HepG2 (cell line): ENCODE data around the gene RAB36. TPM values are rescaled to one million over a fixed set of nuclear protein-coding genes. Genes with fewer than 3 reads are reported as not detected.
A peak's percentile ranks its signal among the peaks of the same experiment; 100 is the strongest.

ENCODE experiments used
- CHD4 ChIP-seq: fragments of 200-600 bp; sonication (generic); IDR thresholded peaks from 2 replicates; pipeline ENCODE4 v1.7.0; 2017; ENCODE audit warnings: mild to moderate bottlenecking, low read length, borderline replicate concordance
- DMAP1 ChIP-seq: IDR thresholded peaks from 2 replicates; pipeline ENCODE4 v1.6.1; 2016
- KDM1A ChIP-seq: IDR thresholded peaks from 2 replicates; pipeline ENCODE4 v1.6.1; 2016; ENCODE audit warnings: missing compliant biosample characterization
- KDM2A ChIP-seq: sonication (generic); formaldehyde crosslinking; IDR thresholded peaks from 2 replicates; pipeline ENCODE4 v1.4.0; 2020; ENCODE audit warnings: low read depth, missing genetic modification reagents, borderline replicate concordance
- MAF1 ChIP-seq: sonication (generic); formaldehyde crosslinking; IDR thresholded peaks from 2 replicates; pipeline ENCODE4 v1.5.0; 2020; ENCODE audit warnings: missing genetic modification reagents, borderline replicate concordance
- MTA3 ChIP-seq: sonication (generic); formaldehyde crosslinking; IDR thresholded peaks from 2 replicates; pipeline ENCODE4 v1.4.0; 2020; ENCODE audit warnings: missing genetic modification reagents
- POGZ ChIP-seq: sonication (generic); formaldehyde crosslinking; IDR thresholded peaks from 2 replicates; pipeline ENCODE4 v1.4.0; 2020; ENCODE audit warnings: mild to moderate bottlenecking, missing genetic modification reagents
- PRMT3 ChIP-seq: sonication (generic); formaldehyde crosslinking; IDR thresholded peaks from 2 replicates; pipeline ENCODE4 v1.8.1; 2022; ENCODE audit warnings: low read depth, mild to moderate bottlenecking, moderate library complexity, missing genetic modification reagents, borderline replicate concordance
- REPIN1 ChIP-seq: sonication (generic); formaldehyde crosslinking; IDR thresholded peaks from 2 replicates; pipeline ENCODE4 v1.8.0; 2022; ENCODE audit warnings: missing genetic modification reagents, low read depth, mild to moderate bottlenecking, borderline replicate concordance
- RFX5 ChIP-seq: IDR thresholded peaks from 2 replicates; pipeline ENCODE4 v1.6.1; 2011; ENCODE audit warnings: low read depth, low read length, improper control_type of control experiment
- SRSF4 ChIP-seq: fragments of 200-400 bp; formaldehyde crosslinking; IDR thresholded peaks from one replicate; pipeline ENCODE4 v1.6.1; 2018; ENCODE audit warnings: mild to moderate bottlenecking, low read depth, low read length, moderate library complexity; ENCODE audit not compliant: poor library complexity, severe bottlenecking
- SRY ChIP-seq: sonication (generic); formaldehyde crosslinking; IDR thresholded peaks from 2 replicates; pipeline ENCODE4 v1.8.0; 2022; ENCODE audit warnings: mild to moderate bottlenecking, missing genetic modification reagents
- SUZ12 ChIP-seq: fragments of 150-350 bp; IDR thresholded peaks from 2 replicates; pipeline ENCODE4 v1.6.1; 2014; ENCODE audit warnings: low read depth, low read length
- TGIF2 ChIP-seq: IDR thresholded peaks from 2 replicates; pipeline ENCODE4 v1.6.1; 2016; ENCODE audit warnings: control low read depth, missing compliant biosample characterization
- ZBTB21 ChIP-seq: sonication (generic); formaldehyde crosslinking; IDR thresholded peaks from 2 replicates; pipeline ENCODE4 v1.4.0; 2020; ENCODE audit warnings: missing genetic modification reagents
- ZNF333 ChIP-seq: sonication (generic); formaldehyde crosslinking; IDR thresholded peaks from 2 replicates; pipeline ENCODE4 v1.4.0; 2020; ENCODE audit warnings: mild to moderate bottlenecking, missing genetic modification reagents, borderline replicate concordance
- ZNF34 ChIP-seq: sonication (generic); formaldehyde crosslinking; IDR thresholded peaks from 2 replicates; pipeline ENCODE4 v1.4.0; 2020; ENCODE audit warnings: mild to moderate bottlenecking, missing genetic modification reagents, borderline replicate concordance
- ZNF441 ChIP-seq: sonication (generic); formaldehyde crosslinking; IDR thresholded peaks from 2 replicates; pipeline ENCODE4 v1.7.0; 2021; ENCODE audit warnings: missing genetic modification reagents, borderline replicate concordance
- ZNF501 ChIP-seq: sonication (generic); formaldehyde crosslinking; IDR thresholded peaks from 2 replicates; pipeline ENCODE4 v1.5.1; 2020; ENCODE audit warnings: mild to moderate bottlenecking, moderate library complexity, missing genetic modification reagents
- ZNF737 ChIP-seq: sonication (generic); formaldehyde crosslinking; IDR thresholded peaks from 2 replicates; pipeline ENCODE4 v1.5.0; 2020; ENCODE audit warnings: missing genetic modification reagents, mild to moderate bottlenecking, borderline replicate concordance
- ZNF746 ChIP-seq: sonication (generic); formaldehyde crosslinking; IDR thresholded peaks from 2 replicates; pipeline ENCODE4 v1.8.0; 2022; ENCODE audit warnings: mild to moderate bottlenecking, missing genetic modification reagents
- ZNF772 ChIP-seq: sonication (generic); formaldehyde crosslinking; IDR thresholded peaks from 2 replicates; pipeline ENCODE4 v1.5.0; 2020; ENCODE audit warnings: mild to moderate bottlenecking, missing genetic modification reagents
- ZSCAN29 ChIP-seq: sonication (generic); formaldehyde crosslinking; conservative IDR thresholded peaks from 2 replicates; pipeline ENCODE4 v1.4.0; 2020; ENCODE audit warnings: mild to moderate bottlenecking, missing genetic modification reagents
- polyA plus RNA-seq, 8 experiments: library from polyadenylated mRNA; depleted of rRNA in 3 of 8; stranded (reverse) in 7 of 8; unstranded in 1 of 8; fragments of >200 nt; fragmentation: Illumina TruSeq in 4 of 8; extraction: Trizol in 4 of 8; gene quantifications; 2 replicates each; pipeline versions ENCODE4 v1.2.1 to v1.2.3, GENCODE V29; 2011 to 2016; ENCODE audit warnings: low read depth in 4 of 8, missing spikeins in 1 of 8, mixed read lengths in 1 of 8; ENCODE audit not compliant: insufficient read depth in 1 of 8
- total RNA-seq, 5 experiments: library from RNA; depleted of rRNA; stranded (reverse); fragments of >200 nt; fragmentation: Illumina TruSeq; extraction: Trizol; gene quantifications; 2 replicates each; pipeline ENCODE4 v1.2.3, GENCODE V29; 2016; ENCODE audit warnings: low read depth in 1 of 5
- TF ChIP-seq, protein P1 (sequence below): sonication (generic); formaldehyde crosslinking; IDR thresholded peaks from 2 replicates; pipeline ENCODE4 v1.4.0; 2020; ENCODE audit warnings: missing genetic modification reagents
- TF ChIP-seq, protein P2 (sequence below): IDR thresholded peaks from 2 replicates; pipeline ENCODE4 v1.6.1; 2012; ENCODE audit warnings: low read length, improper control_type of control experiment
- TF ChIP-seq, protein P3 (sequence below): IDR thresholded peaks from 2 replicates; pipeline ENCODE4 v1.6.1; 2012; ENCODE audit warnings: low read depth, low read length, improper control_type of control experiment

Gene RAB36
- total and polyA plus RNA-seq, 2 of the 13 experiments (the other 11 are each of a cell fraction or from before 2014, with no cell fraction given) = 0.24 to 0.86 TPM

DNA sequence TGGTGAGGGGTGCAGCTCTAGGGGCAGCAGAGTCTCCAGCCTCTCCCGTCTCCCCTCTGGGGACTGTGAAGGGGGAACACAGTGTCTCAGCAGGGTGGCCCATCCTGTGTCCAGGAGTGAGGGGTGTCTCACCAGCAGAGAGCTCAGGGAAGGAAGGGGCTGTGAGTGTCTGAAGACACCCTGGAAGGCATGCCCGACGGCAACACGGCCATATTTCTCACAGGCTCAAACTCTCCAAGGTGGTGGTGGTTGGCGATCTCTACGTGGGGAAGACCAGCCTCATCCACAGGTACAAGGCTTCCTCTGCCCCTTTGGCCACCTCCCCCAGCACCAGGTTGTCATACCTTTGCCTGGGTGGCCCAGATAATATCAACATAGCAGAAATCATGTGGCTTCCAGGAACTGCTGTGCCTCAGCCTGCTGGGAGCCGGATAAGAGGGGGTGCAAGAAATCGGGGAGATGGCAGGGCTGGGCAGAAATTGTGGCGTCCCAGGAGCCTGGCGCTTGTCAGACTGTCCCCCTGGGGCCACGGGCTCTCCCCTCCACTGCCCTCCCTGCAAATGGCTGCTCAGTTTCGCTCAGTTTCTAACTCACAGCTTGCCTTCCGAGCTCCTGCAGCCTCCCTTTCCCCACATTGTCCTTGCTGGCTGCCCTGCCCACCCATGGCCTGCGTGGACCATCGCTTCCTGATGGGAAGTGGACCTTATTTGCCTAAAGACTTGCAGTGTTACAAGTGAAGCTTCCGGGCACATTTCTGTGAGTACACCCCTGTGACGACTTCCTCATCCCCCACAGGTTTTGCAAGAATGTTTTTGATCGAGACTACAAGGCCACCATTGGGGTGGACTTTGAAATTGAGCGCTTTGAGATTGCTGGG lies 7.2 kb downstream of the RAB36 start (continued):
- TF ChIP-seq, protein P1, sequence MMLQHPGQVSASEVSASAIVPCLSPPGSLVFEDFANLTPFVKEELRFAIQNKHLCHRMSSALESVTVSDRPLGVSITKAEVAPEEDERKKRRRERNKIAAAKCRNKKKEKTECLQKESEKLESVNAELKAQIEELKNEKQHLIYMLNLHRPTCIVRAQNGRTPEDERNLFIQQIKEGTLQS (CRISPR knock-in tag) = no peak
- TF ChIP-seq ZNF501 (CRISPR knock-in tag) (no peak), ZNF772 (CRISPR knock-in tag) (no peak), ZNF333 (no peak), ZSCAN29 (0 out of 2 replicates have a peak, but pooled peaks have one; percentile 26), PRMT3 (CRISPR knock-in tag) (no peak), ZNF441 (CRISPR knock-in tag) (no peak), REPIN1 (CRISPR knock-in tag) (no peak), ZNF737 (no peak), POGZ (0 out of 2 replicates have a peak, but pooled peaks have one; percentile 20), KDM1A (CRISPR knock-in tag) (no peak), RFX5 (no peak), SRY (CRISPR knock-in tag) (no peak), MAF1 (CRISPR knock-in tag) (no peak), DMAP1 (CRISPR knock-in tag) (0 out of 2 replicates have a peak, but pooled peaks have one; percentile 26), TGIF2 (no peak), SRSF4 (no peak), SUZ12 (no peak), ZNF746 (CRISPR knock-in tag) (no peak; the same call in 1 of the 2 replicates), ZBTB21 (CRISPR knock-in tag) (0 out of 2 replicates have a peak, but pooled peaks have one; percentile 22), MTA3 (CRISPR knock-in tag) (no peak), KDM2A (CRISPR knock-in tag) (no peak), CHD4 (no peak), ZNF34 (CRISPR knock-in tag) (no peak)
- TF ChIP-seq, protein P2, sequence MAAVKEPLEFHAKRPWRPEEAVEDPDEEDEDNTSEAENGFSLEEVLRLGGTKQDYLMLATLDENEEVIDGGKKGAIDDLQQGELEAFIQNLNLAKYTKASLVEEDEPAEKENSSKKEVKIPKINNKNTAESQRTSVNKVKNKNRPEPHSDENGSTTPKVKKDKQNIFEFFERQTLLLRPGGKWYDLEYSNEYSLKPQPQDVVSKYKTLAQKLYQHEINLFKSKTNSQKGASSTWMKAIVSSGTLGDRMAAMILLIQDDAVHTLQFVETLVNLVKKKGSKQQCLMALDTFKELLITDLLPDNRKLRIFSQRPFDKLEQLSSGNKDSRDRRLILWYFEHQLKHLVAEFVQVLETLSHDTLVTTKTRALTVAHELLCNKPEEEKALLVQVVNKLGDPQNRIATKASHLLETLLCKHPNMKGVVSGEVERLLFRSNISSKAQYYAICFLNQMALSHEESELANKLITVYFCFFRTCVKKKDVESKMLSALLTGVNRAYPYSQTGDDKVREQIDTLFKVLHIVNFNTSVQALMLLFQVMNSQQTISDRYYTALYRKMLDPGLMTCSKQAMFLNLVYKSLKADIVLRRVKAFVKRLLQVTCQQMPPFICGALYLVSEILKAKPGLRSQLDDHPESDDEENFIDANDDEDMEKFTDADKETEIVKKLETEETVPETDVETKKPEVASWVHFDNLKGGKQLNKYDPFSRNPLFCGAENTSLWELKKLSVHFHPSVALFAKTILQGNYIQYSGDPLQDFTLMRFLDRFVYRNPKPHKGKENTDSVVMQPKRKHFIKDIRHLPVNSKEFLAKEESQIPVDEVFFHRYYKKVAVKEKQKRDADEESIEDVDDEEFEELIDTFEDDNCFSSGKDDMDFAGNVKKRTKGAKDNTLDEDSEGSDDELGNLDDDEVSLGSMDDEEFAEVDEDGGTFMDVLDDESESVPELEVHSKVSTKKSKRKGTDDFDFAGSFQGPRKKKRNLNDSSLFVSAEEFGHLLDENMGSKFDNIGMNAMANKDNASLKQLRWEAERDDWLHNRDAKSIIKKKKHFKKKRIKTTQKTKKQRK = no peak
- TF ChIP-seq, protein P3, sequence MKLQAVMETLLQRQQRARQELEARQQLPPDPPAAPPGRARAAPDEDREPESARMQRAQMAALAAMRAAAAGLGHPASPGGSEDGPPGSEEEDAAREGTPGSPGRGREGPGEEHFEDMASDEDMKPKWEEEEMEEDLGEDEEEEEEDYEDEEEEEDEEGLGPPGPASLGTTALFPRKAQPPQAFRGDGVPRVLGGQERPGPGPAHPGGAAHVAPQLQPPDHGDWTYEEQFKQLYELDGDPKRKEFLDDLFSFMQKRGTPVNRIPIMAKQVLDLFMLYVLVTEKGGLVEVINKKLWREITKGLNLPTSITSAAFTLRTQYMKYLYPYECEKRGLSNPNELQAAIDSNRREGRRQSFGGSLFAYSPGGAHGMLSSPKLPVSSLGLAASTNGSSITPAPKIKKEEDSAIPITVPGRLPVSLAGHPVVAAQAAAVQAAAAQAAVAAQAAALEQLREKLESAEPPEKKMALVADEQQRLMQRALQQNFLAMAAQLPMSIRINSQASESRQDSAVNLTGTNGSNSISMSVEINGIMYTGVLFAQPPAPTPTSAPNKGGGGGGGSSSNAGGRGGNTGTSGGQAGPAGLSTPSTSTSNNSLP = peak; percentile 44; the same call in 1 of the 2 replicates
